Measurements from ENCODE around the gene GTF3C4.

DNA sequence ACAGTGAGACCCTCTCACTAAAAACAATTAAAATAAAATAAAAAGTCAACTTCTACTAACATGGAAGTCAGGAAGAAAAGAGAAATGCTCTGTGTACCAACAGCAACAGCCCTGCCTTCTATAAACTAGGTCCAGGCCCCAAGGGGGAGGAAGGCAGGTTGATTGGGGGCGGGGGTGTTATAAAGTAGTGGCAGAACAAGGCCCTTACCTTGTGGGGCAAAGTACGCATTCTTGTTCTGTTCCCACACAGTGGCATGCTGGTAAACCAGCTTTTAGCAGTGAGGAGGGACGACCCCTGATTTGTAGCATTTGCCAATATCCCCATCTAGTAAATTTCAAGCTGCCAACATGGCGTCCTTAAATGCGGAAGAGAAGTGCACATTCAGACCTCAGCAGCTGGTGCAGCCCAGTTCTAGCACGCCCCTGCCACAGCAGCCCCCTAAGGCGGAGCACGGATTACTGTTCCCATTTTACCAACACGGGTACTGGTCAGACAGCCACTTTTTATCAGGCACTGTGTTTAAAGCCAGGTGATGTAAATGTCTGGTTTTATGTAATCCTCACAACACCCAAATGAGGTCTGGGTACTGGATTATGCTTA lies 69.5 kb downstream of the GTF3C4 start:
- TF ChIP-seq, protein P1, sequence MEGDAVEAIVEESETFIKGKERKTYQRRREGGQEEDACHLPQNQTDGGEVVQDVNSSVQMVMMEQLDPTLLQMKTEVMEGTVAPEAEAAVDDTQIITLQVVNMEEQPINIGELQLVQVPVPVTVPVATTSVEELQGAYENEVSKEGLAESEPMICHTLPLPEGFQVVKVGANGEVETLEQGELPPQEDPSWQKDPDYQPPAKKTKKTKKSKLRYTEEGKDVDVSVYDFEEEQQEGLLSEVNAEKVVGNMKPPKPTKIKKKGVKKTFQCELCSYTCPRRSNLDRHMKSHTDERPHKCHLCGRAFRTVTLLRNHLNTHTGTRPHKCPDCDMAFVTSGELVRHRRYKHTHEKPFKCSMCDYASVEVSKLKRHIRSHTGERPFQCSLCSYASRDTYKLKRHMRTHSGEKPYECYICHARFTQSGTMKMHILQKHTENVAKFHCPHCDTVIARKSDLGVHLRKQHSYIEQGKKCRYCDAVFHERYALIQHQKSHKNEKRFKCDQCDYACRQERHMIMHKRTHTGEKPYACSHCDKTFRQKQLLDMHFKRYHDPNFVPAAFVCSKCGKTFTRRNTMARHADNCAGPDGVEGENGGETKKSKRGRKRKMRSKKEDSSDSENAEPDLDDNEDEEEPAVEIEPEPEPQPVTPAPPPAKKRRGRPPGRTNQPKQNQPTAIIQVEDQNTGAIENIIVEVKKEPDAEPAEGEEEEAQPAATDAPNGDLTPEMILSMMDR (conservative IDR thresholded peaks at IDR 0.05; ENCODE audit: low read depth, low read length), result no peak
- TF ChIP-seq EZH2 (IDR thresholded peaks at IDR 0.05; ENCODE audit: borderline replicate concordance, low read depth, low read length, poor library complexity, severe bottlenecking), result no peak

Data from A673 (cell line).